DOHH2 (cell line): ENCODE measurements around the gene PRPSAP1.

Experiments used
- H3F3A ChIP-seq: fragments of 200-600 bp; sonication (generic), shearing (Covaris generic); 2 replicates; pipeline ENCODE4 v1.6.0; 2016; ENCODE audit warnings: antibody characterized with exemption, mild to moderate bottlenecking; ENCODE audit not compliant: control insufficient read depth, insufficient read depth
- H3K27ac ChIP-seq: fragments of 200-600 bp; sonication (generic); 2 replicates; pipeline ENCODE4 v1.5.1; 2014; ENCODE audit warnings: low read depth, mild to moderate bottlenecking, low read length, moderate library complexity
- H3K27me3 ChIP-seq: fragments of 200-600 bp; sonication (generic); 2 replicates; pipeline ENCODE4 v1.6.1; 2014; ENCODE audit warnings: mild to moderate bottlenecking, low read length, mixed read lengths; ENCODE audit not compliant: control insufficient read depth
- H3K36me3 ChIP-seq: fragments of 200-600 bp; sonication (generic); 2 replicates; pipeline ENCODE4 v1.6.1; 2014; ENCODE audit warnings: mild to moderate bottlenecking, low read length, moderate library complexity, mixed read lengths; ENCODE audit not compliant: control insufficient read depth
- H3K4me1 ChIP-seq: fragments of 200-600 bp; sonication (generic); 2 replicates; pipeline ENCODE4 v1.6.1; 2014; ENCODE audit warnings: mild to moderate bottlenecking, low read length, mixed read lengths; ENCODE audit not compliant: control insufficient read depth
- H3K4me2 ChIP-seq: fragments of 200-600 bp; sonication (generic); 2 replicates; pipeline ENCODE4 v1.6.0; 2014; ENCODE audit warnings: mild to moderate bottlenecking, low read length, moderate library complexity
- H3K4me3 ChIP-seq: fragments of 200-600 bp; sonication (generic); 2 replicates; pipeline ENCODE4 v1.5.1; 2014; ENCODE audit warnings: mild to moderate bottlenecking, low read length, mixed read lengths
- H3K79me2 ChIP-seq: fragments of 200-600 bp; sonication (generic); 2 replicates; pipeline ENCODE4 v1.6.1; 2014; ENCODE audit warnings: mild to moderate bottlenecking, low read length, mixed read lengths; ENCODE audit not compliant: control insufficient read depth
- H3K9me2 ChIP-seq: fragments of 200-600 bp; sonication (generic); replicated peaks from 2 replicates; pipeline ENCODE4 v1.6.1; 2014; ENCODE audit warnings: mild to moderate bottlenecking, low read length, mixed read lengths; ENCODE audit not compliant: control insufficient read depth
- H3K9me3 ChIP-seq: fragments of 200-600 bp; sonication (generic); 2 replicates; pipeline ENCODE4 v1.6.1; 2014; ENCODE audit warnings: antibody characterized with exemption, low read length, mixed read lengths; ENCODE audit not compliant: control insufficient read depth, insufficient read depth
- H4K20me1 ChIP-seq: fragments of 200-600 bp; sonication (generic); 2 replicates; pipeline ENCODE4 v1.6.0; 2014; ENCODE audit warnings: low read depth, mild to moderate bottlenecking, antibody characterized with exemption, low read length, moderate library complexity; ENCODE audit not compliant: control insufficient read depth, insufficient read depth
- CTCF ChIP-seq: fragments of 200-600 bp; sonication (generic); IDR thresholded peaks from one replicate; pipeline ENCODE4 v1.5.1; 2014; ENCODE audit warnings: antibody characterized with exemption, mild to moderate bottlenecking, low read depth, low read length; ENCODE audit not compliant: poor library complexity, severe bottlenecking
- EZH2phosphoT487 ChIP-seq: fragments of 200-600 bp; sonication (generic); IDR thresholded peaks from 2 replicates; pipeline ENCODE4 v1.6.1; 2017; ENCODE audit warnings: borderline replicate concordance, mild to moderate bottlenecking, antibody characterized with exemption, low read length, moderate library complexity, mixed read lengths

PRPSAP1 gene

GRCh38 chr17:76262732-76263344 is 90.9 kb downstream of the PRPSAP1 start:
- TF ChIP-seq EZH2phosphoT487 (no peak), CTCF (no peak)
- no peaks in the 10 kb centered on the region for H3K9me3 ChIP-seq
- peak overlapping the region; percentile 77 for H3K27ac ChIP-seq
- peak overlapping the region; percentile 68 for H3K4me3 ChIP-seq
- H3K27me3 ChIP-seq: no peaks in the 10 kb centered on the region
- no peaks in the 10 kb centered on the region for H4K20me1 ChIP-seq
- no peaks in the 10 kb centered on the region for H3K9me2 ChIP-seq
- H3K36me3 ChIP-seq: peaks cover 20% of the 10 kb centered on the region
- peak overlapping the region; percentile 73 for H3K4me2 ChIP-seq
- peaks cover 79% of the 10 kb centered on the region for H3K4me1 ChIP-seq
- H3F3A ChIP-seq: peaks cover 27% of the 10 kb centered on the region
- peaks cover 23% of the 10 kb centered on the region for H3K79me2 ChIP-seq

- H3K4me3 ChIP-seq: peak overlapping the region; percentile 68
- H3K4me1 ChIP-seq: peaks cover 66% of the 10 kb centered on the region
- H3K9me3 ChIP-seq: no peaks in the 10 kb centered on the region
- H4K20me1 ChIP-seq: no peaks in the 10 kb centered on the region
- H3K4me2 ChIP-seq: peak overlapping the region; percentile 73
- no peaks in the 10 kb centered on the region for H3K27me3 ChIP-seq
- TF ChIP-seq EZH2phosphoT487 (no peak), CTCF (peak; percentile 30)
- peaks cover 11% of the 10 kb centered on the region for H3K79me2 ChIP-seq
- peaks cover 27% of the 10 kb centered on the region for H3F3A ChIP-seq
- peaks cover 11% of the 10 kb centered on the region for H3K36me3 ChIP-seq
- H3K9me2 ChIP-seq: no peaks in the 10 kb centered on the region
- H3K27ac ChIP-seq: peak overlapping the region; percentile 77
Measured at GRCh38 chr17:76261421-76262215, 92.1 kb downstream of the PRPSAP1 start.

- peak overlapping the region; percentile 77 for H3K27ac ChIP-seq
- H3K36me3 ChIP-seq: peaks cover 1% of the 10 kb centered on the region
- H3F3A ChIP-seq: peaks cover 27% of the 10 kb centered on the region
- no peak for TF ChIP-seq CTCF
- no peak for TF ChIP-seq EZH2phosphoT487
- peak overlapping the region; percentile 68 for H3K4me3 ChIP-seq
- peak overlapping the region; percentile 73 for H3K4me2 ChIP-seq
- peaks cover 64% of the 10 kb centered on the region for H3K4me1 ChIP-seq
- H3K27me3 ChIP-seq: no peaks in the 10 kb centered on the region
- H3K9me3 ChIP-seq: no peaks in the 10 kb centered on the region
- H4K20me1 ChIP-seq: no peaks in the 10 kb centered on the region
- H3K9me2 ChIP-seq: no peaks in the 10 kb centered on the region
- peaks cover 2% of the 10 kb centered on the region for H3K79me2 ChIP-seq
Measured at GRCh38 chr17:76260669-76261068, 93.0 kb downstream of the PRPSAP1 start.
